ENCODE data around the gene TRIM15.

GRCh38 chr6:30196376-30196775 lies 33.0 kb downstream of the TRIM15 start:
- TF ChIP-seq SP1 (CRISPR knock-in tag; conservative IDR thresholded peaks at IDR 0.05) (no peak), TEAD1 (CRISPR knock-in tag; IDR thresholded peaks at IDR 0.05) (no peak), KAT7 (CRISPR knock-in tag; IDR thresholded peaks at IDR 0.05; ENCODE audit: borderline replicate concordance) (no peak), ZNF416 (CRISPR knock-in tag; IDR thresholded peaks at IDR 0.05) (no peak)
